HG02623 (cell line): ENCODE measurements around the gene PMM2.
"Not testable (repeated sequence)": the region's sequence is repeated elsewhere in the genome, so short reads cannot be mapped to it uniquely, and the experiment has no call there.

Experiments
- ATAC-seq: cut with Tn5 transposase; IDR thresholded peaks from one replicate; pipeline ENCODE4 v1.9.1; 2021; ENCODE audit warnings: moderate library complexity; ENCODE audit not compliant: unreplicated experiment

Gene PMM2

GRCh38 chr16:8797364-8798173, at the start of gene PMM2, which contains the start of gene TMEM186:
PMM2 (plus strand) TSS chr16:8797839; CDS start chr16:8797883, 44 bp downstream.
TMEM186 (minus strand) TSS chr16:8797639; CDS start chr16:8797614, 25 bp downstream.
- peak; percentile 94 for ATAC-seq

- not testable (repeated sequence) for ATAC-seq
Measured at GRCh38 chr16:8748944-8749343, 48.7 kb upstream of the PMM2 start.

DNA sequence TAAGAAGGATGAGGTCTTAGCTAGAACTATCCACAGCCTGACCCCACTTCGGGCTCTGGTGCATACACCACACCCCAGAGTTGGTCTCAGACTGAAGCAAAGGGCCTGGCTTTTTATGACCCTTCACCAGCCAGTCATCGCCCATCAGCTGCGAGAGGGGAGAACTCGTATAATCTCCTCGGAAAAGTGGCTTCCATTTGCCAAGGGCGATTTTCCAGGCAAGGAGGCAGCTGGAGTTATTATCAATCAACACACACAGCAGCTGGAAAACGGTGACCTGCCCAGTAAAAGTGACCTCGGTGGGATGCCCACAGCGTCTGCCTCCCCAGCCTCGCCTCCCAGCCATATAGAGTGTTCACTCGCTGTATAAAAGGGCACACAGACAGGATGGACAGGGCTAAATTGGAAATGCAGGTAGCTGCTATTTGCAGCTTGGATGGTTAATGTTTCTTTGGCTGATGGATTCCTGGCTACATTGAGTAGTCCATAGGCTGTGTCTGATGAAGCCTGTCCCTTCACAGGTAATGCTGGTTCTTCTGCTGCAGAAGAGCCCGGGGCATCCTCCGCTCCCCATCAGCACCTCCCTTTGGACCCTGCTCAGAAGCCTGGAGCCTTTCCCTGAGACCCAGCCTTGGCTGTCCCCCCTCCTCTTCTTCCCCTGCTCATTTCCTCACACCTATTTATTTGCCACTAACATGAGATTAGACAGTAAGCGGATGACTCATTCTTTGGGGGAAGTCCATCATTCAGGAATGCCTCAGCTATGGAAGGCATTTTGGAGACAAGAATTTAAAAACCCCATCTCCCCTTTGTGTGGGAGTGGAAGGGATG, 45.9 kb upstream of the PMM2 start:
- no peak for ATAC-seq

DNA sequence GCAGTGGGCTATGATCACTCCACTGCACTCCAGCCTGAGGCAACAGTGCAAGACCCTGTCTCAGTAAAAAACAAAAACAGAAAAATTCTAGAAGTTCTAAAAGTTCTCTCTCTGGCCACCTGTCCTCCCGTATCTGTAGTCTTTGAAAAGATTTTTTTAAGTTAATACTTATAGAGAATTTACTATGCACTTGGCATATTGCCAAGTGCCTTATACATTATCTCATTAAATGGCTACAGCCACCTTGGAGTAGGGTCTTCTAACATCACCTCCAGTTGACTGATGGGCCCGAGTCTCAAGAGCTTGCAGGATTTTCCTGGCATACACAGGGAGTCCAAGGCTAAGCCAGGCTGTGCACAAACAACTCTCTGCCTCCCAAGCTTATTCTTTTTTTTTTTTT, 44.9 kb upstream of the PMM2 start:
- ATAC-seq = no peak

DNA sequence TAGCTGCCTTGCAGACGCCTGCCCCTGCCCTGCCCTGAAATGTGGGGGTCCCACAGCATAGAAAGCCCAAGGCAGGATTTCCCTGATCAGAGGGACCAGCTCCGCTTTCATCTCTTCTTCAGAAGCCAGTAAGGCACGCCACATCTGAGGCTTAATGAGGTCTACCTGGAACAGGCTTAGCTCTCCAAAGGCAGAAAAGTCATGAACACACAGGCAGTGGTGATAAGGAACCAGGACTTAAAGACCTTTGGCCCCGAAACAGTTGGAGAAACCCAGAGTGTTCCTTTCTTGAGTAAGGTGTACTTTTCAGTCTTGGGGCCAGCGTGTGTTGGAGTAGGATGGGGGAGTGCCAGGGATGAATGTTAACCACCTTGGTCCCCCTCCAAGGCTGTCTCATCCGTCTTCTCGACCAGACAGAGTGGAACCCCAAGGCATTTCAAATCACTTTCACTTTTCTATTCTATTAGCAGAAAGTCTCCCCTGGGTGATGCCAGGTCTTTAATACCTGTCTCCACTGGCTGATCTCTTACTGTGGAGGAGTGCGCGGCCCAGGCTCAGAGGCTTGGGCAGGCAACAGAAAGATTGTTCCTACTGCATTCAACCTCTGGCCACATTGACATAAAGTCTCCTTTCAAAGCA, 44.1 kb upstream of the PMM2 start:
- ATAC-seq = no peak

DNA sequence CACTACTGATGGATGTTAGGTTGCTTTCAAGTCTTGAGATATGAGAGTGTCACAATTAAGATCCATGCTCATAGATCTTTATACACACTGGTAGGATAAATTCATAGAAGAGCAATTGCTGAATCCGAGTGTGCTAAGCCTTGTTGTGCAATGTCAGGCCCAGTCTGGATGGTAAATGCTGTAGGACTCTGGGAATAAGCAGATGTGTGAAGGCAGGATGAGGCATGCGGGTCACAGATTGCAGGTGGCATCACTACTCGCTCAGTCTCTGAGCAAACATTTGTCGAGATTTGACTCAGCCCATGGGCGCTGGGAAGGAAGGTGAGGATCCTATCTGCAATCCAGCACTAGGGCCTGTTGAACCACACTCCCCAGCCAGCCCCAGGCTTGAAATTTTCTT, 40.9 kb upstream of the PMM2 start:
- ATAC-seq = no peak

GRCh38 chr16:8758022-8758421, 39.6 kb upstream of the PMM2 start:
- no peak for ATAC-seq

GRCh38 chr16:8760021-8760420, 37.6 kb upstream of the PMM2 start:
- ATAC-seq = no peak

- no peak for ATAC-seq
Measured at GRCh38 chr16:8761078-8761477, 36.6 kb upstream of the PMM2 start.

GRCh38 chr16:8762254-8762653, 35.4 kb upstream of the PMM2 start:
- no peak for ATAC-seq

DNA sequence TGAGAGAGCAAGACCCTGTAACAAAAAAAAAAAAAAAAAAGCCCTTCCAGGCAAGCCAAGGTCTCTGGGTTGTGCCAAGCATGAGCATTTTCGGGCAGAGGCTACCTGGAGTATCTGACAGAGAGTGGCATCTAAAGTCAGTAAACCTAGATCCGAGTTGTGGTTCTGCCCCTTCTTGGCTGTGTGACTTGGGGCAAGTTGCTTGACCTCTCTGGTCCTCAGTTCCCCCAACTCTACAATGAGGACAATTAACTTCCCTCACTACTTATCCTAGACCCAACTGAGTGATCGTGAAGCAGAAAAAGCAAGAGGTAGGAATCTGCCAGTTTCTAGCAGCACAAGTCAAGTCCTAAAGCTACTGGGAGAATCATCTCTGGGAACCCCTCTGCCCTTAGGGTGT, 34.6 kb upstream of the PMM2 start:
- ATAC-seq = no peak

DNA sequence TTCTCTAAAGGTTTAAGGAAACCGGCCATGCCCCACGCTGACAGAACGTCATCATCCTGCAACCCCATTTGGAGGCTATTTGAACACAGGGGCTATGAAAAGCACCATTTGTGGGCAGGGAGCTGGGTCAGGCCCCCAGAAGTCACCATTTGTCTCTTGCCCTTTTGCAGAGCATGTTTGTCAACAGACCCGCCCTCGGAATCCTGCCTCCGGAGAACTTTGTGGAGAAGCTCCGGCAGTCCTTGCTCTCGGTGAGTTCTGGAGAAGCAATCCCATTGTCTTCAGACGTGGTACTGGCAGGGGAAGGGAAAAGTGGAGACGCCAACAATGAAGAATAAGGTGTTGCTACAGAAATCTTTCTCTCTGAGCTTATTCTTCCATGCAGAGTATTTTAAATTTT, 33.7 kb upstream of the PMM2 start:
- no peak for ATAC-seq

GRCh38 chr16:8764525-8765250, 33.0 kb upstream of the PMM2 start:
- ATAC-seq = no peak

DNA sequence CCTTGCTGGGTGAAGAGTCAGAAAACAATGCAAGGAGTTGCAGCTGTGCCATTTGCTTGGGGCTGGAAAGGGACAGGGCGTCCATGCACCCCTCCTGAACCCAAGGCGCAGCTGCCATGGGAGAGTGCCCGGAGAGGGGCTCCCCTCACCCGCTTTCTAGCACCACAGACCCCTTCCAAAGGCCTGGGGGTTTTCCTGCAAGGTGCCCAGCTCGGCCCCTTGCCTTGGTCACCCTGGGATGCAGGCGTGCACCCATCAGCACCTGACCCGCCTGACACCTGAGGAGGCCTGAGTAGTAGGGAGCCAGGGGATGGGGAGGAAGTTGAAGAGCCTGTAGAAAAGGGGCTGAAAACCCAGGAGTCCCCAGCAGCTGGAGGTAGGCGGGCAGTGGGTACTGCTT, 30.5 kb upstream of the PMM2 start:
- ATAC-seq = no peak

DNA sequence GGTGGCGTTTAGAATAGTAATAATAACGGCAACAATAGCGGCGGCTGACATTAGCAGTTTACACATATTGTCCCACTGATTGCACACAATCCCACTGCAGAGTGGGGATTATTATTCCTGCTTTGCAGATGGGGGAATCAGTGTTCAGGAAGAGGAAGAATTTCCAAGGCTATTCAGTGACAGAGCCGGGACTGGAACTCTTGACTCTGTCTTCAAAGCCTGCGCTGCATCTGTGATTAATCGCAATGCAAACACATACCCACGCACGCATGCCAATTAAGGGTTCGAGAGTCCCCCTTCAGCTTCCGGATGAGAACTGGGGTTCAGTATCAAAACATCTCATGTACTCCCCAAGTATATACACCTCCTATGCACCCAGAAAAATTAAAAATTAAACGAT, 29.4 kb upstream of the PMM2 start:
- no peak for ATAC-seq

DNA sequence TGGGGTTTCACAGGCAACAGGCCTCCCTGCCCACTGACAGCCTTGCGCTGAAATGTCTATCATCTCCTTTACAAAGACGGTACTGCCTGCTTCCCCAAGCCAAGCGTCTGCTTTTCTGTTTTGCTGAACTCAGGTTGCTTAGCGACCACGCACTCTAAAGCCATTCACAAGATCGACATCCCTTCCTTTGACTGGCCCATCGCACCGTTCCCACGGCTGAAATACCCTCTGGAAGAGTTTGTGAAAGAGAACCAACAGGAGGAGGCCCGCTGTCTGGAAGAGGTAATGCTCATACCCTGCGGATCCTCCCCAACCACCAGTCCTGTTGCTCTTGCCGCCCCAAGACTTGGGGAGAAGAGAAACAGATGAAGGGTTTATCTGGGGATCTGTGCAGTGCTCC, 28.9 kb upstream of the PMM2 start:
- ATAC-seq = no peak

GRCh38 chr16:8773537-8773936, 24.1 kb upstream of the PMM2 start:
- no peak for ATAC-seq

- ATAC-seq = no peak
Measured at GRCh38 chr16:8774208-8774607, 23.4 kb upstream of the PMM2 start.

GRCh38 chr16:8775359-8775758, 22.3 kb upstream of the PMM2 start:
- no peak for ATAC-seq

DNA sequence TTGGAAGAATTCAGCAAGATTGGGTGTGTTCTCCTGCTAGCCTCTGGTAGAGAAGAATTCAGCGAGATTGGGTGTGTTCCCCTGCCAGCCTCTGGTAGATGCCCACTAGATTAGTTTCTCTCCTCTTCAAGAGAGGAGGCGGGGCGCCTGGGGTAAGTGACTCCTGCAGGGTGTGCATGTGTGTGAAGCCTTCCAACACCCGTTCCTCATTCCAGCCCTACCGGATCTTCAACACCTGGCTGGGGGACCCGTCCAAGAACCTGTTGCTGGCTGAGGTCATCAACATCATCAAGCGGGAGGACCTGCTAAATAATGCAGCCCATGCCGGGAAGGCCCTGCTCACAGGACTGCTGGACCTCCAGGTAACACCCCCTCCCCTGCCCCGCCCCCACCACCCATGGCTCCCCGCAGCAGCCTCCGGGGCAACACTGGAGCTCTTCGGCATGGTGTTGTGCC, 21.5 kb upstream of the PMM2 start:
- ATAC-seq = no peak

DNA sequence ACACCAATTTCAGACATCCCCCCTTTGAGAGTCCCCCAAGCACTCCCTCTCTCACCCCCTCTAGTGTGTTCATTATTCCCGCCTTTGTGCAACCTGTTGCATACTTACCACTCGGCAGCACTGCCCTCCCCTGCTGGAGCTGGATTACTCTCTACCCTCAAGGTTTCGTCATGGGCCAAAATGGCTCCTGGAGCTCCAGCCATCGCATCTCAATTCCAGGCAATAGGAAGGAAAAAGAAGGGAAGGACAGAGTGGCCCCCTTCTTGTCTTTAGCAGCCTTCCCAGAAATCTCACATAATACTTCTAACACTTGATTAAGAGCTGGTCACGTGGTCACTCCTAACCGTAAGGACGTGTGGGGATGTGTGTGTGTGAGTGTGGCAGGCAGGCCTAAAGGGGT, 20.4 kb upstream of the PMM2 start:
- no peak for ATAC-seq
